NK-92 treated with Interleukin-12 subunit alpha and Interleukin-12 subunit beta, amount 100 ng/mL, for 24 hours (cell line): Measurements from ENCODE around the gene PTCH2.
A peak's percentile ranks its signal among the peaks of the same experiment; 100 is the strongest.
"Not testable (repeated sequence)": the region's sequence is repeated elsewhere in the genome, so short reads cannot be mapped to it uniquely, and the experiment has no call there.

ENCODE experiments used
- DNase-seq: peaks from one replicate; lab custom pipeline; 2025; lab: John Stamatoyannopoulos, UW

The PTCH2 gene

DNA sequence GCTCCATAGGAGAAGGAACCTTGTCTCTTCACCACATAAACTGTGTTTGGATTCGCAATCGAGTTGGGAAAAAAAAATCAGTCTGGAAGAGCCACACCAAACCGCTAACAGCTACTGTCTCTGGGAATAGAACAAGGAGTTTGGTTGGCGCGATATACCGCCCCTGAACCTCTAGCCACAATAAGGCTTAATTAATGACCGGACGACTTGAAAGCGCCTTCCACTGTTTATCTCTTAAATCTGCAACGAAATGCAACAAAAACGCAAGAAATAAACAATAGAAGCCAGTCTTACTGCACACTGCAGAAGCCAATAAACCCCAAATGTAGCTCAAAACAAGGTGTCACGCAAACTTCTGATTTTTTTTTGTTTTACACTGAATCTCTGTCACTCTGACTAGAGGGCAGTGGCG is 23.9 kb downstream of the PTCH2 start:
- no peak for DNase-seq

DNA sequence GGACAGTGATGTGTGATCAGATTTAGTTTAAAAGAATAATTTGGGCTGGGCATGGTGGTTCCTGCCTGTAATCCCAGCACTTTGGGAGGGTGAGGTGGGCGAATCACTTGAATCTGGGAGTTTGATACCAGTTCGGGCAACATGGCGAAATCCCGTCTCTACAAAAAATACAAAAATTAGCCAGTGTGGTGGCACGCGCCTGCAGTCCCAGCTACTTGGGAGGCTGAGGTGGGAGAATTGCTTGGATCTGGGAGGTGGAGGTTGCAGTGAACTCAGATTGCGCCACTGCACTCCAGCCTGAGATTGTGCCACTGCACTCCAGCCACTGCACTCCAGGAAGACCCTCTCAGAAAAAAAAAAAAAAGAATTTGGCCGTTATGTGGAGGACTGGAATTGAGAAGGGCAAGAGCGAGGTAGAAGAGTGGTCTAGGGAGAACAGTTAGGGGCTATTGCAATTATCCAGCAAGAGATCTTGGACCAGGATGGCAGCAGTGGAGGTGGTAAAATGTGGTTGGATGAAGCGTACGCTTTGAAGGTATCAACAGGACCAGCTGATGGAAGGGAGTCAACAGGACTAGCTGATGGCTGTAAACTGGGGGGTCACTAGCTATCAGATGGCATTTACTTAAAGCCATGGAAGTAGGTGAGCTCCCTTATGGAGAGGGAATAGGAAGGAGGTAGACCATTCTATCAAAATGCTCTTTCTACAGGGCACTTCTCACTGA is 25.1 kb downstream of the PTCH2 start:
- no peak for DNase-seq

DNA sequence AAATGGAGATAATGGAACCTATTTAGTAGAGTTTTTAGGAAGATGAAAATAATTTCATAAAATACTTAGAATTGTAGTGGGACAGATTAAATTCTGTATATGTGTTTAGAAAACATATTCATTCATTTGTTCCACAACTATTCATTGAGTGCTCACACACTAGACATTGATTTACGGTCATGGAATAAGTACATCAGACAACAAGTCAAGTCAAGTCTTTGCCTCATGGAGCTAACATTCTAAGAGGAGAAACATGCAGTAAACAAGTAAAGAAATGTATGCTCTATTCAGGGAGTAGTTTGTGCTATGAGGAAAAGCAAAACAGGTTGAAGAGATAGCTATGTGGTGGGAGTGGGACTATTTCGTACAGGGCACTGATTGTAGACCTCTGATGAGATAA is 25.7 kb downstream of the PTCH2 start:
- DNase-seq, result no peak

DNA sequence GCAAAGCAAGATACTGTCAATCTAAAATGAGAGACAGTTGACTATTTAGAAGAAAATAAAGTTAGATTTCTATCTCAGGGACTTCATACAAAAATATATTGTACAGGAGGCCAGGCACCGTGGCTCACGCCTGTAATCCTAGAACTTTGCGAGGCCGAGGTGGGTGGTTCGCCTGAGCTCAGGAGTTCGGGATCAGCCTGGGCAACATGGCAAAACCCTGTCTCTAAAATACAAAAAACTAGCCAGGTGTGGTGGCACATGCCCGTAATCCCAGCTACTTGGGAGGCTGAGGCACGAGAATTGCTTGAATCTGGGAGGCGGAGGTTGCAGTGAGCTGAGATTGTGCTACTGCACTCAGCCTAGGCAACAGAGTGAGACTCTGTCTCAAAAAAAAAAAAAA is 27.1 kb downstream of the PTCH2 start:
- not testable (repeated sequence) for DNase-seq

DNA sequence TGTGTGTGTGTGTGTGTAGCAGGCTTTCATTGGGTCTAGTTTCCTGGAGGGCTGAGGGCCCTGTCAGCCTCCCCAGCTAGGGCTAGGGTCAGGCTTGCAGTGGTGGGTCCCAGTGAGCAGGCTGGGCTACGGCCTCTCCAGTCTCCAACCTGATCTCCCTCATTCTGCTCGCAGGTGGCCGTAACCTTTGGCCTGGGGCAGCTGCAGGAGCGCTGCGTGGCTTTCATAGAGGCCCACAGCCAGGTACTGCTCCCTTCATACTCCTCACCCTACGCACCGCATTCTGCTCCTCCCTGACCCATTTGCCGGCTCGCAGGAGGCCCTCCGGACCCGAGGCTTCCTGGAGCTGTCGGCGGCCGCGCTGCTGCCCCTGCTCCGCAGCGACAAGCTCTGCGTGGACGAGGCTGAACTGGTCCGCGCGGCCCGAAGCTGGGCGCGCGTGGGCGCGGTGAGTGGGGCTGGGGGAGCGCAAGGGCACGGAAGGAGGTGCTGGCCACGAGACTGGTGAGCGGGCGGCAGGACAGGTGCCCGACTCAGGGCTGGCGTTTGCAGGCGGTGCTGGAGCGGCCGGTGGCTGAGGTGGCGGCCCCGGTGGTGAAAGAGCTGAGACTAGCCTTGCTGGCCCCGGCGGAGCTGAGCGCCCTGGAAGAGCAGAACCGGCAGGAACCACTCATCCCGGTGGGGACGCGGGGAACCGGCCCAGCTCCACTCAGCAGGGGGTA is 30.1 kb downstream of the PTCH2 start:
- DNase-seq, result no peak

DNA sequence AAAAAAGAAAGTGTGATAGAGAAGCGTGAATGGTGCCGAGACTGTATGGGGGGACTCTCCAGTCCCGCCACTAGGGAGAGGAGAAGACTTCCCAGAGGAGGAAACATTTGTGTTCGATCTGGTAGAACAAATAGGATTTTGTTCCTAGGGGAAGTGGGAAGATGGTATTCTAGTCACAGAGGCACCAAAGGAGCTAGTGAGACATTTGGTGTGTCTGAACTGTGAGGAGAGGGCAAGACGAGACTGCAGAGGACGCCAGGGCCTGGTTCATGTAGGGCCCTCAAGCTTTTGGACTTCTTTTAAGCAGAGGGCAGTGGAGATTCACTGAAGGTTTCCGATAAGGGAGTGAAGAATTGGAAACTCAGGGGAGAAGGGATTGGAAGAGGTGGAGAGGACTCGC is 31.8 kb downstream of the PTCH2 start:
- DNase-seq, result no peak

DNA sequence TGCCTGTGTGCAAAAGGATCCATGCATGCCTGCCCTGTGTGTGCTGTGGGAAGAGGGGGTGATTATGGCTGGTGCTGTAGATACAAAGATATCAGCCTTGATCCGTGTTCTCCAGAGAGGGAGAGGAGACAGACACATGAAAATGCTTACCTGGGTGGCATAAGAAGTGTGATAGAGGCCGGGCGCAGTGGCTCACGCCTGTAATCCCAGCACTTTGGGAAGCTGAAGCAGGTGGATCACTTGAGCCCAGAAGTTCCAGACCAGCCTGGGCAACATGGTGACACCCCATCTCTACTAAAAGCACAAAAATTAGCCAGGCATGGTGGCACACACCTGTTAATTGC is 32.3 kb downstream of the PTCH2 start:
- not testable (repeated sequence) for DNase-seq

DNA sequence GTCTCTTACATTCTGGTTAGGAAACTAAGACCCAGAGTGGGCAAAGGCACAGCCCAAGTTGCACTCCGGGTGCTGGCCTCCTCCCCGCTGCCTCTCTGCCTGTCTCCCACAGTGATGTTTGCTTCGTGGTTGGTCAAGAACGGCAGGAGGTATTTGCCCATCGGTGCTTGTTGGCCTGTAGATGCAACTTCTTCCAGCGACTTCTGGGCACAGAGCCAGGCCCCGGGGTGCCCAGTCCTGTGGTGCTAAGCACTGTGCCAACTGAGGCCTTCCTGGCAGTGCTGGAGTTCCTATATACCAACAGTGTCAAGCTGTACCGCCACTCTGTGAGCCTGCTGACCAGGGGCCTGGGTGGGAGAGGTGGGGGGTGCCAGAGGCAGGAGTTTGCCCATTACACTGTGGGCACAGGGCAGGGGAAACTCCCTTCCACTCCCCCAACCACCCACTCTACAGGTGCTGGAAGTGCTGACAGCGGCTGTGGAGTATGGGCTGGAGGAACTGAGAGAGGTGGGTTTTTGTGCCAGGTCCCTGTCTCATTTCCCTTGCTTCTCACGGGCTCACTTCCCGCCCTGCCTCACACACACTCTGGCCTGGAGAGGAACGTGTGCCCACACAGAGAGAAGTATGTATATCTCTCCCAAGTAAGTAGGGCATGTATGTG is 32.8 kb downstream of the PTCH2 start:
- no peak for DNase-seq

DNA sequence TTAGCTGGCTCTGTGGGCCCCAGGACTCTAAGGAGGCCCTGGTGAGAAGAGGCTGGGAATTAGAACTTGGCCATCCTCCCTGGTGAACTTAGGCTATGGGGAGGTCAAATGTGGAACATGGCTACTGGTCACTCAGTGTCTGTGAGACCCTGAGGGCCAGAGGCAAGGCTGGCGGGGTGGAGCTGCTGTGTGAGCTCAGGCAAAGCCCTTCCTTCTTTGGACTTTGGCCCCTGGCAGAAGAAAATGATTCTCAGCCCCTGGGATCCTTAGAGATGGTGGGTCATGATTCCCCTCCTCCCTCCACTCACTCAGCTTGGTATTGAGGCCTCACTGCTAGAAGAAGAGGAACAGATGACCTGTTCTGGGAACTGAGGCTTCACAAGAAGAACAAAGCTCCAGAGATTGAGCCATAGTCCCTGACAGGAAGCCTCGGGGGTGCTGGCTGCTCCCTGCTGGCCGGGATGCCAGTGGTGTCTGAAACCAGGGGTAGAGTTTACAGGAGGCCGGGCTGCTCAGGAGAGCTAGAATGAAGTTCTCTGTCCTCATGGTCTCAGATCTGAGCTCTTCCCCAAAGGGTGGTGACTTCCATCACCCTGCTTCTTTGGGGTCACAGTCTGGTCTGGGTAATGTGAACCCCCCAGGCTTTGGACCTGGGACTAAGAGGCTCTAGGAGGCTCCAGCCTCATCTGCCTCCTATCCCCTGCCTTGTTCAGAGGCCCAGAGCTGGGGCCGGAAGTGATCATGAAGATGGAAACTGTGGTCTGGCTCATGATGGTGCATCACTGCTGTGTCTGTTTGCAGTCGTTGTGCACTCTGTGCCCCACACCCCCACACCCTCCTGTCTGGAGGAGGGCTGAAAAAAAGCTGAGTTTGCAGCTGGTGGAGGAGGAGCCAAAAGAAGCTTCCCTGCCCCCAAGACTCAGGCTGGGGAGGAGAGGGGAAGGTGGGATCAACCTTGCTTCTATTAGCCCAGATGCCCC is 33.8 kb downstream of the PTCH2 start:
- DNase-seq, result peak; percentile 77

DNA sequence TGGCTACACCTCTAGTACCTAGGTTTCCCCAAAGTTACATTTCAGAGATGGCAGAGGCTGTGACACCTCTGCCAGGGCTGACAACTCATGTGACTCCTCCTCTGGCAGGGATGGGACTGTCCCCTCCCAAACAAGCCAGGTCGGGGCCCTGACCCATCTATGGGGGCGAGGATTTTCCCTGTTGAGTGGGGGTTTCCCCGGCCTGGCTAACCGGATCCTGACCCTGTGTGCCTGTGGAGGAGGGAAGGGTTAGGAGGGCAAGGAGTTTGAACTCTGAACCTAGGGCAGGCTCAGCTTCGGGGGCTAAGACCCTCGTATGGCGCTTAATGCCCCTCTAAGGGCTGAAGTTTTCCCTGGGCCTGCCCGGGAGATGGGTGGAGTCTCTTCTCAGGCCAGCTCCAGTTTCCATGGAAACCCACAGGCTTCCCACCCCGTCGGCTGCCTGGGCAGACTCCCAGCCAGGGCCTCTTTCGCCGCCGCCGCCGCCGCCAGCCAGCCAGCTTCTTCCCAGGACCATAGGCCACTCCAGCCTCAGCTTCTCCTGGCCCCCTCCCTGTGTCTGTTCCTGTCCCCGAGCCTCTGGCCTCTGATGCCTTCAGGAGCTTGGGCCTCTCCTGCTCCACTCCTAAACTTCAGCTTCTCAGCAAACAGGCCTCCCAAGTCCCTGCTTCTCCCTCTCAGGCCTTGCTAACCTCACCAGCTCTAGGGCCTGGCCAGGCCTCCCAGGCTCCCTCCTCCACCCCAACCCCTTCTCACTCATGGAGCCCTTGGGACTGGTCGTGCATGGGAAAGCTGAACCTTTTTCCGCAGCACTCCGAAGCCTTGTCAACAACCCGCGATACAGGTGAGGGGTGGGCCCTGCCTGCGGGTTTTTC is 34.8 kb downstream of the PTCH2 start, which contains the start of gene BTBD19:
Gene BTBD19 (plus strand): TSS at position 461 of the 875 bp plus-strand sequence. CDS start 298 bp downstream, at position 759.
- DNase-seq, result no peak

DNA sequence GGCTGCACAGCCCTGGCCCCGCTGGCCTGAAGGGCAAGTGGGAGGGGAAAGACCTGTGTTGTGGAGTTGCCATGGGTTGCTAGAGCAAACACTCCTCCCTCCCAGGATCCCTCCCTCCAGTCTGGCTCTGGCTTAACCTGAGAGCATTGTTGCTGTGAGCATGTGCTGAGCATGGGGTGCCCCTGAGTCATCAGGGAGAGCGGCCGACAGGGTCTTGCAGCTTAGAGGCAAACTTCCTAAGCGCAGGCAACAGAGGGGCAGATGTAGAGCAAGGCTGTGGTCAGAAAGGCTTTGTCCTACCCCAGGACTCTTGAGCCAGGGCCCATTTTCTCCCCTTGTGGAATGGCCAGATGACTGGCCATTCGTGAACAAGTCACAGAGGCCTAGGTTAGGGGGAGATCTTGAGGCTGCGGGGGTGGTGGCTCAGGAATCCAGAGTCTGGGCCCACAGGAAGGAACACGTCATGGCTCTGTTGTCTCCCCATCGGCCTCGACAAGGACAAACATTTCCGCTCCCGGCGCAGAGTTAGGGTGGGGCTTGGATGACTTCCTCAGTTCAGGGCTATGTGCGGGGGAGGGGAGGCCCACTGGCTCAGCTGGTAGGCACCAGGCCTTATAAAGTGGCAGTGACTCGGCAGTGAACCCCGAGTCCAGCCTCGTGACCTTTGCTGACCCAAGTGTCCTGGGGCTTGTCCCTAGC is 35.5 kb downstream of the PTCH2 start:
- DNase-seq, result peak; percentile 31

DNA sequence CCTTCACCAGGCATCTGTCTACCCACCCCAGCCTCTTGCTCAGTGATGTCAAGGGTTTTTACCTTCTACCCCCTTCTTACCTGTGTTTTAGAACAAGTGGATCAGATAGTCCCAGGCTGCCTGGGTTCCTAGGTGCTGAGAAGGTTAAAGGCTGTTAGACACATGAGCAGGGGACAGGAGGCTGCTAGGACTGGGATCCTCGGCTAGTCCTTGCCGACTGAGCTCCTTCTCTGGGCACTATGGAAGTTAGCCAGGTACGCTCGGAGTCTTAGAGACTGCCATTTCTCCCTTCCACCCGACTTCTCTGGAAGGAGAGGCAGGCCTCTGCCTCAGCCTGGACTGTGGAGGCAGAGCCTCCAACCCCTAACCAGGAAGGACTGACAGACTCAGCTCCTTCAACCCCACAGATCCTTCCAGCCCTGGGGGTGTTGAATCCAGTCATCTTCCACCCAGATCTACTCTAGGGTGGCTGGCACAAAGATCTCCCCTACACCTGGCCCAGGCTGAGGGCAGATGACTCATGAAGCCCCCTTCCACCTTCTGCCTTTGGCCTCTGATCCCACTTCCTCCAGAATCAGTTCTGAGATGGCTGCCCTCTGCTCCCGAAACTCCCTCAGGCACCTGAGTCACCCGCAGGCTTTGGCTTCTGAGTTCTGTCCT is 36.2 kb downstream of the PTCH2 start, which contains the start of gene DYNLT4:
Gene DYNLT4 (minus strand): TSS at position 648 of the 660 bp plus-strand sequence. CDS start 683 bp downstream, outside the sequence.
- DNase-seq, result no peak

DNA sequence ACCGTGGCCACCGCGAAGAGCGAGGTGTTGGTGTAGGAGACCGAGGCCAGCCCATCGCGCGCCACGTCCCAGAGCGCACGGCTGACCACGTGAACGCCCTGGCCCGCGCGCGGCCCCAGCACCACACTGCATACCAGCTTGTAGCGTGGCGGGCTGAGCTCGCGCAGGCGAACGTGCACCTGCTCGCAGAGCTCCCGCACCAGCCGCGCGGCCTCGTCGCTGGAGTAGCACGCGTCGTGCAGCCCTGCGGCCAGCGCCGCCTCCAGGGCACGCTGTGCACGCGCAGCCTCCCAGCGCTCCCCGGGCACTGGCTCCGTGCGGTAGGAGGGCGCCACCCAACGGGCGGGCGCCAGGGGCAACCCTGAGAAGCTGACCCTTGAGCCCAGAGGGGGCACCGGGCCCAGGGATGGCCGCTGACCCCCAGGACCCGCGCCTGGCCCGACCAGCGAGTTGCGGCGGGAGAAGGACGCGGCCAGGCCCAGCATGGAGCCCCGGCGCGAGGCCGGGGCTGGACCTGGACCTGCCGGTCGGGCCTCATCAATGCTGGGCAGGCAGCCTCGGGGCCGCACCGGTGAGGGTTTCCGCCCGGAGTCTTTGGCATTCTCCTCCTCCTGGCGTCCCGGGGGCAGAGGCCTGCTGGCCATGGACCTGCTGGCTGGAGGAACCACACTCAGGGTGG is 36.9 kb downstream of the PTCH2 start:
- no peak for DNase-seq

DNA sequence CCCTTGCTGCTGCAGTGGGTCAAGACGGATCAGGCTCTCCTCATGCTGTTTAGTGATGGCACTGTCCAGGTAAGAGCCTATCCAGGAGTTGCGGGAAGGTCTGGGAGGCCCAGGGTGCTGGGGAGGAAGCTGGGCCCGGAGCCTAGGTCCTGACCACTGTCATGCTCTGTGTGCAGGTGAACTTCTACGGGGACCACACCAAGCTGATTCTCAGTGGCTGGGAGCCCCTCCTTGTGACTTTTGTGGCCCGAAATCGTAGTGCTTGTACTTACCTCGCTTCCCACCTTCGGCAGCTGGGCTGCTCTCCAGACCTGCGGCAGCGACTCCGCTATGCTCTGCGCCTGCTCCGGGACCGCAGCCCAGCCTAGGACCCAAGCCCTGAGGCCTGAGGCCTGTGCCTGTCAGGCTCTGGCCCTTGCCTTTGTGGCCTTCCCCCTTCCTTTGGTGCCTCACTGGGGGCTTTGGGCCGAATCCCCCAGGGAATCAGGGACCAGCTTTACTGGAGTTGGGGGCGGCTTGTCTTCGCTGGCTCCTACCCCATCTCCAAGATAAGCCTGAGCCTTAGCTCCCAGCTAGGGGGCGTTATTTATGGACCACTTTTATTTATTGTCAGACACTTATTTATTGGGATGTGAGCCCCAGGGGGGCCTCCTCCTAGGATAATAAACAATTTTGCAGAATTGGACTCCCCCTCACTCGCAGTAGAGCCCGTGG is 37.6 kb downstream of the PTCH2 start:
- no peak for DNase-seq

DNA sequence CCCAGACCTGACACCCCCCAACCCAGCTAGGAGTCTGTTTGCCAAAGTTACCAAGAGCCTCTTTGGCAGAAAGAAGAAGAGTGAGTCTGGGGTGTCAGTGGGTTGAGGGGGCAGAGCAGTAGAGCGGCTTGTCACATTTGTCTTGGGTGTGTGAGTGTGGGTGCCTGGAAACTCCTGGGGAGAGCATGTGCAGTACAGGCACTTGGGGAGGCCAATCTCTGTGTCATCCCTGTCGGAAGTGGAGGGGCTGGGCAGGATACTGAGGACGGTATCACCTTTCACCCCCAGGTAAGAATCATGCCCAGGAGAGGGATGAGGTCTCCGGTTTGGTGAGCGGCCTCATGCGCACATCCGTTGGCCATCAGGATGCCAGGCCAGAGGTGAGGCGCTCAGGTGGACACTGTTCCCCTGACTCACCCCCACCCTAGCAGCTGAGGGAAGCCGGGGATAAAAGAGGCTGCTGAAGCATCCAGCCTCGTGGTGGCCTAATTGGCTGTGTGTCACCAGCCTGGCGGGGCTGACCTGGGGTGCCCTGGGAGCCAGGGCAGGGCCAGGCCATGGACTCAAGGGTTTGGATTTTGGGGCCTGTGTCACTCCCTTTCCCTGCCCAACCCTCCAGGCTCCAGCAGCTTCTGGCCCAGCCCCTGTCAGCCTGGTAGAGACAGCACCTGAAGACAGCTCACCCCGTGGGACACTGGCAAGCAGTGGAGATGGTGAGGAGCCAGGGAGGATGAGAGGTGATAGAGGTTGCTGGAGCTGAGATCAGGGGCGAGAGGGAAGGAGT is 39.5 kb downstream of the PTCH2 start:
- DNase-seq, result no peak

DNA sequence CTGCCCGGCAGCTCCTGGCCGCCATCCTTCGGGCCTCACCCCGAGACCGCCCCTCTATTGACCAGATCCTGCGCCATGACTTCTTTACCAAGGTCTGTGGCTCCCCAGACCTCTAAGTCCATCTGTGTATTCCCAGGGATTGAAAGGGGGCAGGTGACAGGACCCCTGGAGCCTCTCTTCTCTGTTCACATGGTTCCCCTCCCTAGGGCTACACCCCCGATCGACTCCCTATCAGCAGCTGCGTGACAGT is 40.1 kb downstream of the PTCH2 start:
- DNase-seq, result no peak

DNA sequence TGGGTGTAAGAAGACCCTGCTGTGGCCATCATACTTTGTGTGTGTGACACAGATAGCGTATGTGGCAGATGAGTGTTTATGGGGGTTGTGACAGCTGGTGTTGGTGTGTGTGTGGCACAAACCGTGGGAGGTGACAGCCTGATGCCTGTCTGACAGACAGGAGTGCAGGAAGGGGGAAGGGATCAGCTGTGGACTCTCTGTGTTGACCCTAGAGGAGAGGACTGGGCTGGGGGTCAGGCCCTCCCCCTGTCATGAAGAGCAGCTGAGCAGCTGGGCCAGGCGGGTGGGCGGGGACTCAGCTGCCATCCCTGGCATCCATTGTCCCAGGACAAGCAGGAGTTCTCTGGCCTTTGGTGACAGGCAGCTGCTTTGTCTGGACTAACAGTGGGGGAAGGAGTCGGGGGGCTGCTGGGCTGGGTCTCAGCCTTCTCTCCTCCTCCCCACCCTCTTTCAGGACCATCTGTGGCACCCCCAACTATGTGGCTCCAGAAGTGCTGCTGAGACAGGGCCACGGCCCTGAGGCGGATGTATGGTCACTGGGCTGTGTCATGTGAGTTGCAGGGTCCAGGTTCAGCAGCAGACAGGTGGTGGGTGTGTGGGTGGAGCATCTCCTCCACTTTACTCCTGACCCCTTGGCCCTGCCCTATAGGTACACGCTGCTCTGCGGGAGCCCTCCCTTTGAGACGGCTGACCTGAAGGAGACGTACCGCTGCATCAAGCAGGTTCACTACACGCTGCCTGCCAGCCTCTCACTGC is 40.6 kb downstream of the PTCH2 start:
- DNase-seq, result no peak
